IMR-90 (cell line): ENCODE results near the gene DPYD. TPM values are rescaled to one million over a fixed set of nuclear protein-coding genes. Genes with fewer than 3 reads are reported as not detected.

Source experiments
- ATAC-seq: fragments of 200-7000 bp; cut with Tn5 transposase; 2 replicates; pipeline ENCODE4 v1.9.1; 2020; ENCODE audit warnings: low read depth, mild to moderate bottlenecking, moderate library complexity
- BruUV-seq: library from RNA; stranded (reverse); fragments of 400-500 nt; replicated peaks from 2 replicates; lab custom pipeline; 2021; lab: Mats Ljungman, UMichigan
- CTCF ChIA-PET: fragments of 300-600 bp; formaldehyde crosslinking; extraction: SDS; loops from one replicate; lab custom pipeline; 2021; ENCODE audit warnings: antibody characterized with exemption; lab: Yijun Ruan, JAX
- POLR2A ChIA-PET: fragments of 300-600 bp; sonication (Branson Sonifier 250); formaldehyde crosslinking; loops from one replicate; lab custom pipeline; 2022; ENCODE audit warnings: antibody characterized with exemption; ENCODE audit not compliant: unreplicated experiment; lab: Charles Lee
- DNase-seq: peaks from one replicate; pipeline ENCODE4 v3.0.0; 2013
- H2AFZ ChIP-seq: replicated peaks from 2 replicates; pipeline ENCODE3; 2013; ENCODE audit warnings: low read length, mild to moderate bottlenecking; ENCODE audit not compliant: poor library complexity
- H2AK5ac ChIP-seq: 2 replicates; pipeline ENCODE4 v1.6.1; 2013; ENCODE audit warnings: low read depth, low read length, inconsistent platforms
- H2AK9ac ChIP-seq: replicated peaks from 2 replicates; pipeline ENCODE3; 2013; ENCODE audit warnings: mild to moderate bottlenecking, low read depth, low read length, moderate library complexity; ENCODE audit not compliant: poor library complexity
- H2BK120ac ChIP-seq: 2 replicates; pipeline ENCODE4 v1.6.1; 2013; ENCODE audit warnings: low read depth, low read length, inconsistent platforms
- H2BK15ac ChIP-seq: 3 replicates; pipeline ENCODE4 v1.6.1; 2013; ENCODE audit warnings: low read depth, low read length, inconsistent platforms
- H2BK20ac ChIP-seq: 2 replicates; pipeline ENCODE4 v1.6.1; 2013; ENCODE audit warnings: low read depth, mild to moderate bottlenecking, inconsistent platforms, low read length, moderate library complexity
- H2BK5ac ChIP-seq: 2 replicates; pipeline ENCODE4 v1.6.1; 2013; ENCODE audit warnings: mild to moderate bottlenecking, low read depth, low read length, inconsistent platforms; ENCODE audit not compliant: poor library complexity, severe bottlenecking
- H3K14ac ChIP-seq: replicated peaks from 2 replicates; pipeline ENCODE4 v1.6.1; 2013; ENCODE audit warnings: low read depth, low read length, inconsistent platforms
- H3K18ac ChIP-seq: 2 replicates; pipeline ENCODE4 v1.6.1; 2013; ENCODE audit warnings: low read depth, low read length, control low read depth
- H3K23ac ChIP-seq: 2 replicates; pipeline ENCODE4 v1.6.1; 2013; ENCODE audit warnings: low read depth, low read length, inconsistent platforms
- H3K27ac ChIP-seq: 2 replicates; pipeline ENCODE4 v1.5.1; 2013; ENCODE audit warnings: mild to moderate bottlenecking, control low read depth, low read length; ENCODE audit not compliant: insufficient read depth
- H3K27me3 ChIP-seq: 2 replicates; pipeline ENCODE4 v1.6.1; 2013; ENCODE audit warnings: low read length; ENCODE audit not compliant: control insufficient read depth, insufficient read depth
- H3K36me3 ChIP-seq: 2 replicates; pipeline ENCODE4 v1.6.1; 2013; ENCODE audit warnings: low read length, mixed read lengths; ENCODE audit not compliant: control insufficient read depth, insufficient read depth
- H3K4ac ChIP-seq: 2 replicates; pipeline ENCODE4 v1.6.1; 2013; ENCODE audit warnings: low read depth, low read length, inconsistent platforms
- H3K4me1 ChIP-seq: 2 replicates; pipeline ENCODE4 v1.6.1; 2013; ENCODE audit warnings: low read length, mixed read lengths; ENCODE audit not compliant: control insufficient read depth, insufficient read depth
- H3K4me2 ChIP-seq: 2 replicates; pipeline ENCODE4 v1.6.1; 2013; ENCODE audit warnings: low read depth, mild to moderate bottlenecking, control low read depth, low read length, moderate library complexity
- H3K4me3 ChIP-seq: 2 replicates; pipeline ENCODE4 v1.5.1; 2013; ENCODE audit warnings: low read depth, mild to moderate bottlenecking, control low read depth, low read length, moderate library complexity; ENCODE audit not compliant: insufficient read depth
- H3K56ac ChIP-seq: 2 replicates; pipeline ENCODE4 v1.6.1; 2013; ENCODE audit warnings: low read length, inconsistent platforms; ENCODE audit not compliant: insufficient read depth; ENCODE audit errors: extremely low read depth
- H3K79me1 ChIP-seq, 2 experiments: 2 replicates each; pipeline ENCODE4 v1.6.1; 2013; ENCODE audit warnings: low read length in 2 of 2, inconsistent platforms in 1 of 2, low read depth in 1 of 2
- H3K9ac ChIP-seq: 2 replicates; pipeline ENCODE4 v1.6.1; 2013; ENCODE audit warnings: low read depth, low read length, control low read depth
- H3K9me1 ChIP-seq: 2 replicates; pipeline ENCODE4 v1.6.1; 2013; ENCODE audit warnings: low read length, inconsistent platforms; ENCODE audit not compliant: insufficient read depth
- H3K9me3 ChIP-seq: 2 replicates; pipeline ENCODE4 v1.6.1; 2013; ENCODE audit warnings: low read length; ENCODE audit not compliant: control insufficient read depth, insufficient read depth
- H4K20me1 ChIP-seq: 2 replicates; pipeline ENCODE4 v1.6.1; 2013; ENCODE audit warnings: low read length, inconsistent platforms; ENCODE audit not compliant: insufficient read depth
- H4K5ac ChIP-seq: 2 replicates; pipeline ENCODE4 v1.6.1; 2013; ENCODE audit warnings: mild to moderate bottlenecking, low read depth, low read length, control low read depth
- H4K8ac ChIP-seq, 2 experiments: 2 replicates each; pipeline ENCODE4 v1.6.1; 2013; ENCODE audit warnings: low read depth in 2 of 2, low read length in 2 of 2, control low read depth in 1 of 2, inconsistent platforms in 1 of 2
- H4K91ac ChIP-seq: 2 replicates; pipeline ENCODE4 v1.6.1; 2013; ENCODE audit warnings: low read depth, low read length, inconsistent platforms; ENCODE audit not compliant: insufficient read depth
- FOS ChIP-seq: fragments of 150-350 bp; IDR thresholded peaks from 2 replicates; pipeline ENCODE4 v1.6.1; 2016; ENCODE audit warnings: low read depth, low read length
- SMC3 ChIP-seq: fragments of 150-350 bp; IDR thresholded peaks from 2 replicates; pipeline ENCODE4 v1.6.1; 2016; ENCODE audit warnings: low read depth, mild to moderate bottlenecking, antibody characterized with exemption, low read length, moderate library complexity
- WGBS, 2 experiments: methylation state at CpG; one replicate each; pipeline versions ENCODE4 v1.1.5 to v1.1.7; 2013; ENCODE audit warnings: missing lambda C conversion rate in 2 of 2; ENCODE audit not compliant: insufficient read length in 1 of 2; ENCODE audit errors: extremely low coverage in 2 of 2; 5-methylcytosine and 5-hydroxymethylcytosine counted together
- dilution Hi-C: fragments of 300-500 bp; cut with HindIII; formaldehyde crosslinking; loops from one replicate; pipeline ENCODE4 v1.14.3; 2018; ENCODE audit warnings: low sequenced_read_pairs; ENCODE audit not compliant: unreplicated experiment
- in situ Hi-C: fragments of 300-500 bp; cut with MboI; formaldehyde crosslinking; loops from 3 replicates; pipeline ENCODE4 v1.14.3; 2019; ENCODE audit warnings: low sequenced_read_pairs, inconsistent platforms, mixed read lengths
- intact Hi-C: fragments of 100-400 bp; cut with micrococcal nuclease; formaldehyde crosslinking; loops from 2 replicates; pipeline ENCODE4 v1.10.0; 2022
- polyA plus RNA-seq, 3 experiments: library from polyadenylated mRNA; depleted of rRNA; stranded (reverse); fragments of >200 nt; gene quantifications; 2 replicates each; pipeline ENCODE4 v1.2.3, GENCODE V29; 2012; ENCODE audit warnings: low replicate concordance in 1 of 3
- total RNA-seq: library from RNA; depleted of rRNA; stranded (reverse); fragments of >200 nt; gene quantifications from 2 replicates; pipeline ENCODE4 v1.2.3, GENCODE V29; 2012

Gene DPYD
- total and polyA plus RNA-seq, 2 of the 4 experiments (the other 2 are of a cell fraction), result 9.3 to 47.3 TPM

DNA sequence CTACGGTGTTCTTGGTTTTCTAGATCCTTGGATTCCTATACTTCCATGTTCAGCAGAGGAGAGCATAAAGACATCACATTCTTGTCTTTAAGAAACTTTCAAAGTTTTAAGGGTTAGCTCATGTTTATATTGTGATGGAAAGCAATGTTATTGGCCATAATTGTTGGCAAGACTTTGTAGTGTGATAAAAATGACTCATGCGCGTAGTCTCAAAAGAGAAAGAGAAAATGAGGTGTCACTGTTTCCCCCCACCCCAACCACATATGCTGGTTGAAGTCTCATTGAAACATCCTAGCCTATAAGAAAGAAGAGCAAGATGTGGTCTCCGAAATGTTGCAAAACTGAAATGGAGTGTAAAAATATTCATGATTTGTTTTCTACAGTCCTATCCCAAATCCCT, 850.5 kb downstream of the DPYD start:
- Histone ChIP-seq H2AK9ac (no peak overlapping the region), H2BK5ac (no peak overlapping the region), H2BK15ac (no peak overlapping the region), H3K27me3 (no peaks in the 10 kb centered on the region), H3K23ac (no peak overlapping the region), H4K5ac (no peak overlapping the region), H4K20me1 (no peaks in the 10 kb centered on the region), H2AFZ (no peak overlapping the region), H4K91ac (no peak overlapping the region), H3K4me3 (no peak overlapping the region), H2AK5ac (no peak overlapping the region), H3K4ac (no peak overlapping the region), H3K9me3 (no peaks in the 10 kb centered on the region), H2BK20ac (no peak overlapping the region), H3K27ac (no peak overlapping the region), H2BK120ac (no peak overlapping the region), H3K14ac (0 out of 2 replicates have a peak overlapping the region, but pooled peaks have one; percentile 52), H3K36me3 (no peaks in the 10 kb centered on the region), H3K79me1 (no peaks in the 10 kb centered on the region), H3K9ac (no peak overlapping the region), H3K4me2 (no peak overlapping the region), H4K8ac (no peak overlapping the region), H3K9me1 (no peaks in the 10 kb centered on the region), H3K4me1 (no peaks in the 10 kb centered on the region), H3K56ac (no peak overlapping the region), H3K18ac (no peak overlapping the region)
- no CpG with 5 or more reads among the region's 4 CpGs for WGBS, 2 experiments
- ATAC-seq (peak; percentile 59; the same call in 1 of the 2 replicates), DNase-seq (peak; percentile 75)
- intact Hi-C loops, result no loop called here
- TF ChIP-seq SMC3 (no peak), FOS (peak; percentile 34; the same call in 1 of the 2 replicates)
- CTCF ChIA-PET, result no interaction called here
- POLR2A ChIA-PET, result no interaction called here
- in situ Hi-C loops, result no loop called here
- dilution Hi-C loops, result no loop called here
- no TSS peak for BruUV-seq
